ENCODE results near the gene BBS12. TPM values are rescaled to one million over a fixed set of nuclear protein-coding genes. Genes with fewer than 3 reads are reported as not detected.

The BBS12 gene
- total and polyA plus RNA-seq, 2 experiments from 2014 or later, result 2.3 to 2.6 TPM

DNA sequence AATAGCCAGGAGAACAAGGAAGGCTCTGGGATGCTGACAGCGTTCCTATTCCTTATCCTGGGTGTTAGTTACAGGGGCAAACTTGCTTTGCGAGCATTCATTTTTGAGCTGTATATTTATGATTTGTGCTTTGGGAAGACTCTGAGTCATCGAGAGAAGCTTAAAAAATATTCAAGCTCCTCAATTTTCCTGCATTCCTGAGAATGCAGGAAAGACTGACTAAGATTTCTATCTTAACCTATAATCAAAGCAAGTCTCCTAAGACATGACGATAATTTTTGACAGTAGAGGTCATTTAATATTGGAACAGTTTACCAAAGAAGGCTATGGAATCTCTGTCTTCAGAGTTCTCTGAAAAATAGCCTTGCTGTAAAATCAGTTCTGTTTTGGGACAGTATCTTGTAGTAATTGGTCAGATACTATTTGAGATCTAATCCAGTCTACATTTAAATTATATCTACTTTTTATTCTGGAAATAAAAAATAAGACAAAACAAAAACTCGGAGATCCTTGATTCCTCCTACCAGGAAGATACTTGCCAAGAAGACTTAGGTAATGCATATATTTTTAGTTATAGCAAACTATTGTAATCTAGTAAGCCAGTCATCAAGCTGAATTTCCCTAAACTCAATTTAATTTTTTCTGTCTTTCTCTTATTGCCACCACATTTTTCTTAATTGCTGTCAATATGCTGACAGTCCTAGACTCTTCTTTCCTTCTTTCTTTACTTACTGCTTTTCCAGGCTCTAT, 31.7 kb downstream of the BBS12 start:
- H2AFZ ChIP-seq, result no peak overlapping the region
- H3K4me3 Mint-ChIP-seq, result no peak overlapping the region
- H3K27me3 Mint-ChIP-seq (ENCODE audit: insufficient read depth, low read depth, poor library complexity), result no peaks in the 10 kb centered on the region
- DNase-seq (ENCODE audit: low spot score), result no peak
- H3K9me3 Mint-ChIP-seq, result no peaks in the 10 kb centered on the region
- peaks cover 38% of the 10 kb centered on the region for H3K4me1 Mint-ChIP-seq
- no peak for ATAC-seq
- H3F3A ChIP-seq (replicated peaks; ENCODE audit: low read depth), result no peaks in the 10 kb centered on the region
- 0 out of 2 replicates have a peak, but pooled peaks cover 4% of the 10 kb centered on the region for H3K9me2 ChIP-seq (ENCODE audit: insufficient read depth)
- no peaks in the 10 kb centered on the region for H3K36me3 ChIP-seq (ENCODE audit: insufficient read depth)
- H3K27ac ChIP-seq (ENCODE audit: low read depth), result no peak overlapping the region
- no peaks in the 10 kb centered on the region for H3K79me2 ChIP-seq (replicated peaks; ENCODE audit: insufficient read depth)
- peaks cover 27% of the 10 kb centered on the region for H3K4me1 ChIP-seq (ENCODE audit: insufficient read depth)
- H3K4me2 ChIP-seq, result no peak overlapping the region
- H4K20me1 ChIP-seq (replicated peaks; ENCODE audit: insufficient read depth), result no peaks in the 10 kb centered on the region
- no peak overlapping the region for H3K4me3 ChIP-seq
- TF ChIP-seq JUNB (IDR thresholded peaks at IDR 0.05; ENCODE audit: unreplicated experiment), result no peak
- TF ChIP-seq POLR2AphosphoS5 (IDR thresholded peaks at IDR 0.05; ENCODE audit: low read depth), result no peak
- no peak for TF ChIP-seq ZNF331 (CRISPR knock-in tag; IDR thresholded peaks at IDR 0.05; ENCODE audit: low read depth)
- TF ChIP-seq, protein P1, sequence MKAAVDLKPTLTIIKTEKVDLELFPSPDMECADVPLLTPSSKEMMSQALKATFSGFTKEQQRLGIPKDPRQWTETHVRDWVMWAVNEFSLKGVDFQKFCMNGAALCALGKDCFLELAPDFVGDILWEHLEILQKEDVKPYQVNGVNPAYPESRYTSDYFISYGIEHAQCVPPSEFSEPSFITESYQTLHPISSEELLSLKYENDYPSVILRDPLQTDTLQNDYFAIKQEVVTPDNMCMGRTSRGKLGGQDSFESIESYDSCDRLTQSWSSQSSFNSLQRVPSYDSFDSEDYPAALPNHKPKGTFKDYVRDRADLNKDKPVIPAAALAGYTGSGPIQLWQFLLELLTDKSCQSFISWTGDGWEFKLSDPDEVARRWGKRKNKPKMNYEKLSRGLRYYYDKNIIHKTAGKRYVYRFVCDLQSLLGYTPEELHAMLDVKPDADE (IDR thresholded peaks at IDR 0.05), result no peak
- TF ChIP-seq, protein P2, sequence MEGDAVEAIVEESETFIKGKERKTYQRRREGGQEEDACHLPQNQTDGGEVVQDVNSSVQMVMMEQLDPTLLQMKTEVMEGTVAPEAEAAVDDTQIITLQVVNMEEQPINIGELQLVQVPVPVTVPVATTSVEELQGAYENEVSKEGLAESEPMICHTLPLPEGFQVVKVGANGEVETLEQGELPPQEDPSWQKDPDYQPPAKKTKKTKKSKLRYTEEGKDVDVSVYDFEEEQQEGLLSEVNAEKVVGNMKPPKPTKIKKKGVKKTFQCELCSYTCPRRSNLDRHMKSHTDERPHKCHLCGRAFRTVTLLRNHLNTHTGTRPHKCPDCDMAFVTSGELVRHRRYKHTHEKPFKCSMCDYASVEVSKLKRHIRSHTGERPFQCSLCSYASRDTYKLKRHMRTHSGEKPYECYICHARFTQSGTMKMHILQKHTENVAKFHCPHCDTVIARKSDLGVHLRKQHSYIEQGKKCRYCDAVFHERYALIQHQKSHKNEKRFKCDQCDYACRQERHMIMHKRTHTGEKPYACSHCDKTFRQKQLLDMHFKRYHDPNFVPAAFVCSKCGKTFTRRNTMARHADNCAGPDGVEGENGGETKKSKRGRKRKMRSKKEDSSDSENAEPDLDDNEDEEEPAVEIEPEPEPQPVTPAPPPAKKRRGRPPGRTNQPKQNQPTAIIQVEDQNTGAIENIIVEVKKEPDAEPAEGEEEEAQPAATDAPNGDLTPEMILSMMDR (conservative IDR thresholded peaks at IDR 0.05; ENCODE audit: low read depth in 2 of 2), result no peak
- no peak for TF ChIP-seq NANOG (IDR thresholded peaks at IDR 0.05; ENCODE audit: borderline replicate concordance)
- no peak for TF ChIP-seq EZH2phosphoT487 (IDR thresholded peaks at IDR 0.05; ENCODE audit: unreplicated experiment)
- no peak for TF ChIP-seq ZNF114 (CRISPR knock-in tag; IDR thresholded peaks at IDR 0.05)
- H3K27me3 ChIP-seq (ENCODE audit: insufficient read depth), result no peaks in the 10 kb centered on the region
- H3K27ac Mint-ChIP-seq, result no peak overlapping the region
- H3K36me3 Mint-ChIP-seq (ENCODE audit: low read depth), result no peaks in the 10 kb centered on the region

DNA sequence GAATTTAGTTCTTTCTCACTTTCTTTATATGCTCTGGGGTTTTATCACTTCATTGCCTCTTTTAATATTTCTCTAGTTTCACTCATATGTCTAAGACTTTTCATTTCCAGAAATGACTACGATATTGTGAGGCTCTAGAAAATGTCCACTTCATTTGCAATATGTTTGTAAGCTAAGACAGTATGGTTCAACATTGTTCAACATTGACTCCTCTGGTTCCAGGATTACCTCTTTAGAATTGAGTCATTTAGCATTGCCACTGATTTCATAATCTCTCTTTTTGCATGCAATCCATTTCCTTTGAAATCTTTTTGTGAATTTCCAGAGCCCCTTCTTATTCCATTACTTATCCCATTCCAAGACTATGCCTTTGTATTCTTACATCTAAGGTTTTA, 32.3 kb downstream of the BBS12 start:
- Histone ChIP-seq H3F3A (replicated peaks; ENCODE audit: low read depth) (no peaks in the 10 kb centered on the region), H3K27me3 (ENCODE audit: insufficient read depth) (no peaks in the 10 kb centered on the region), H3K9me2 (ENCODE audit: insufficient read depth) (0 out of 2 replicates have a peak, but pooled peaks cover 4% of the 10 kb centered on the region), H3K4me2 (no peak overlapping the region), H3K4me1 (ENCODE audit: insufficient read depth) (peaks cover 27% of the 10 kb centered on the region), H3K36me3 (ENCODE audit: insufficient read depth) (no peaks in the 10 kb centered on the region), H4K20me1 (replicated peaks; ENCODE audit: insufficient read depth) (no peaks in the 10 kb centered on the region), H3K4me3 (no peak overlapping the region), H3K79me2 (replicated peaks; ENCODE audit: insufficient read depth) (no peaks in the 10 kb centered on the region), H3K27ac (ENCODE audit: low read depth) (no peak overlapping the region), H2AFZ (no peak overlapping the region)
- Mint-ChIP-seq H3K4me1 (peaks cover 33% of the 10 kb centered on the region), H3K27ac (no peak overlapping the region), H3K27me3 (ENCODE audit: insufficient read depth, low read depth, poor library complexity) (no peaks in the 10 kb centered on the region), H3K36me3 (ENCODE audit: low read depth) (no peaks in the 10 kb centered on the region), H3K9me3 (no peaks in the 10 kb centered on the region), H3K4me3 (no peak overlapping the region)
- ATAC-seq (no peak), DNase-seq (ENCODE audit: low spot score) (no peak)
- TF ChIP-seq, protein P3, sequence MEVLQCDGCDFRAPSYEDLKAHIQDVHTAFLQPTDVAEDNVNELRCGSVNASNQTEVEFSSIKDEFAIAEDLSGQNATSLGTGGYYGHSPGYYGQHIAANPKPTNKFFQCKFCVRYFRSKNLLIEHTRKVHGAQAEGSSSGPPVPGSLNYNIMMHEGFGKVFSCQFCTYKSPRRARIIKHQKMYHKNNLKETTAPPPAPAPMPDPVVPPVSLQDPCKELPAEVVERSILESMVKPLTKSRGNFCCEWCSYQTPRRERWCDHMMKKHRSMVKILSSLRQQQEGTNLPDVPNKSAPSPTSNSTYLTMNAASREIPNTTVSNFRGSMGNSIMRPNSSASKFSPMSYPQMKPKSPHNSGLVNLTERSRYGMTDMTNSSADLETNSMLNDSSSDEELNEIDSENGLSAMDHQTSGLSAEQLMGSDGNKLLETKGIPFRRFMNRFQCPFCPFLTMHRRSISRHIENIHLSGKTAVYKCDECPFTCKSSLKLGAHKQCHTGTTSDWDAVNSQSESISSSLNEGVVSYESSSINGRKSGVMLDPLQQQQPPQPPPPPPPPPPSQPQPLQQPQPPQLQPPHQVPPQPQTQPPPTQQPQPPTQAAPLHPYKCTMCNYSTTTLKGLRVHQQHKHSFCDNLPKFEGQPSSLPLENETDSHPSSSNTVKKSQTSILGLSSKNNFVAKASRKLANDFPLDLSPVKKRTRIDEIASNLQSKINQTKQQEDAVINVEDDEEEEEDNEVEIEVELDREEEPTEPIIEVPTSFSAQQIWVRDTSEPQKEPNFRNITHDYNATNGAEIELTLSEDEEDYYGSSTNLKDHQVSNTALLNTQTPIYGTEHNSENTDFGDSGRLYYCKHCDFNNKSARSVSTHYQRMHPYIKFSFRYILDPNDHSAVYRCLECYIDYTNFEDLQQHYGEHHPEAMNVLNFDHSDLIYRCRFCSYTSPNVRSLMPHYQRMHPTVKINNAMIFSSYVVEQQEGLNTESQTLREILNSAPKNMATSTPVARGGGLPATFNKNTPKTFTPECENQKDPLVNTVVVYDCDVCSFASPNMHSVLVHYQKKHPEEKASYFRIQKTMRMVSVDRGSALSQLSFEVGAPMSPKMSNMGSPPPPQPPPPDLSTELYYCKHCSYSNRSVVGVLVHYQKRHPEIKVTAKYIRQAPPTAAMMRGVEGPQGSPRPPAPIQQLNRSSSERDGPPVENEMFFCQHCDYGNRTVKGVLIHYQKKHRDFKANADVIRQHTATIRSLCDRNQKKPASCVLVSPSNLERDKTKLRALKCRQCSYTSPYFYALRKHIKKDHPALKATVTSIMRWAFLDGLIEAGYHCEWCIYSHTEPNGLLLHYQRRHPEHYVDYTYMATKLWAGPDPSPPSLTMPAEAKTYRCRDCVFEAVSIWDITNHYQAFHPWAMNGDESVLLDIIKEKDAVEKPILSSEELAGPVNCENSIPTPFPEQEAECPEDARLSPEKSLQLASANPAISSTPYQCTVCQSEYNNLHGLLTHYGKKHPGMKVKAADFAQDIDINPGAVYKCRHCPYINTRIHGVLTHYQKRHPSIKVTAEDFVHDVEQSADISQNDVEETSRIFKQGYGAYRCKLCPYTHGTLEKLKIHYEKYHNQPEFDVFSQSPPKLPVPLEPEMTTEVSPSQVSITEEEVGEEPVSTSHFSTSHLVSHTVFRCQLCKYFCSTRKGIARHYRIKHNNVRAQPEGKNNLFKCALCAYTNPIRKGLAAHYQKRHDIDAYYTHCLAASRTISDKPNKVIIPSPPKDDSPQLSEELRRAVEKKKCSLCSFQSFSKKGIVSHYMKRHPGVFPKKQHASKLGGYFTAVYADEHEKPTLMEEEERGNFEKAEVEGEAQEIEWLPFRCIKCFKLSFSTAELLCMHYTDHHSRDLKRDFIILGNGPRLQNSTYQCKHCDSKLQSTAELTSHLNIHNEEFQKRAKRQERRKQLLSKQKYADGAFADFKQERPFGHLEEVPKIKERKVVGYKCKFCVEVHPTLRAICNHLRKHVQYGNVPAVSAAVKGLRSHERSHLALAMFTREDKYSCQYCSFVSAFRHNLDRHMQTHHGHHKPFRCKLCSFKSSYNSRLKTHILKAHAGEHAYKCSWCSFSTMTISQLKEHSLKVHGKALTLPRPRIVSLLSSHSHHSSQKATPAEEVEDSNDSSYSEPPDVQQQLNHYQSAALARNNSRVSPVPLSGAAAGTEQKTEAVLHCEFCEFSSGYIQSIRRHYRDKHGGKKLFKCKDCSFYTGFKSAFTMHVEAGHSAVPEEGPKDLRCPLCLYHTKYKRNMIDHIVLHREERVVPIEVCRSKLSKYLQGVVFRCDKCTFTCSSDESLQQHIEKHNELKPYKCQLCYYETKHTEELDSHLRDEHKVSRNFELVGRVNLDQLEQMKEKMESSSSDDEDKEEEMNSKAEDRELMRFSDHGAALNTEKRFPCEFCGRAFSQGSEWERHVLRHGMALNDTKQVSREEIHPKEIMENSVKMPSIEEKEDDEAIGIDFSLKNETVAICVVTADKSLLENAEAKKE (CRISPR knock-in tag; IDR thresholded peaks at IDR 0.05), result no peak
- TF ChIP-seq, protein P1 (IDR thresholded peaks at IDR 0.05), result no peak
- TF ChIP-seq ZNF331 (CRISPR knock-in tag; IDR thresholded peaks at IDR 0.05; ENCODE audit: low read depth) (no peak), EZH2phosphoT487 (IDR thresholded peaks at IDR 0.05; ENCODE audit: unreplicated experiment) (no peak), NANOG (IDR thresholded peaks at IDR 0.05; ENCODE audit: borderline replicate concordance) (no peak), CREB1 (CRISPR knock-in tag; IDR thresholded peaks at IDR 0.05; ENCODE audit: low read depth) (no peak), POLR2AphosphoS5 (IDR thresholded peaks at IDR 0.05; ENCODE audit: low read depth) (no peak), ZNF114 (CRISPR knock-in tag; IDR thresholded peaks at IDR 0.05) (no peak), JUNB (IDR thresholded peaks at IDR 0.05; ENCODE audit: unreplicated experiment) (no peak)
